Activated T-helper 2 cell treated with anti-CD3 and anti-CD28 coated beads, Interferon-gamma antibody, Interleukin-2, Interleukin-4, amounts not matched to agents 10 μg/mL and 5 μg/mL and 100 μg/mL, durations not matched to agents 14 hours and 24 hours and 36 hours (primary cell): ENCODE results near the gene NIPAL1. TPM values are rescaled to one million over a fixed set of nuclear protein-coding genes. Genes with fewer than 3 reads are reported as not detected.

Experiments
- DNase-seq: peaks from one replicate; pipeline ENCODE4 v3.0.0; 2021; ENCODE audit warnings: low spot score
- H3K27ac Mint-ChIP-seq: one replicate; pipeline ENCODE4 v1.8.0; 2021; ENCODE audit warnings: mixed read lengths
- H3K27me3 Mint-ChIP-seq: one replicate; pipeline ENCODE4 v1.8.0; 2021; ENCODE audit warnings: low read depth, mixed read lengths
- H3K36me3 Mint-ChIP-seq: one replicate; pipeline ENCODE4 v1.8.0; 2021; ENCODE audit warnings: low read depth, mixed read lengths
- H3K4me1 Mint-ChIP-seq: one replicate; pipeline ENCODE4 v1.8.0; 2021; ENCODE audit warnings: low read depth, mixed read lengths
- H3K4me3 Mint-ChIP-seq: one replicate; pipeline ENCODE4 v1.8.0; 2021; ENCODE audit warnings: low read depth, mild to moderate bottlenecking, moderate library complexity, mixed read lengths
- H3K9me3 Mint-ChIP-seq: one replicate; pipeline ENCODE4 v1.8.0; 2021; ENCODE audit warnings: mixed read lengths
- intact Hi-C: fragments of 100-400 bp; cut with micrococcal nuclease; formaldehyde crosslinking; loops from one replicate; pipeline ENCODE4 v1.15.1; 2023
- total RNA-seq: library from RNA; stranded (reverse); gene quantifications from 2 replicates; pipeline ENCODE4 v1.2.3, GENCODE V29; 2022

Gene NIPAL1
- total RNA-seq, 1 donor from 2014 or later: 0.82 TPM

- intact Hi-C loops: no loop called here
- Mint-ChIP-seq H3K27ac (no peak overlapping the region), H3K4me3 (no peak overlapping the region), H3K4me1 (peaks cover 3% of the 10 kb centered on the region), H3K36me3 (no peaks in the 10 kb centered on the region), H3K27me3 (peaks cover 4% of the 10 kb centered on the region), H3K9me3 (no peaks in the 10 kb centered on the region)
- DNase-seq: no peak
Measured at GRCh38 chr4:48074657-48075056, 58.1 kb downstream of the NIPAL1 start.

DNA sequence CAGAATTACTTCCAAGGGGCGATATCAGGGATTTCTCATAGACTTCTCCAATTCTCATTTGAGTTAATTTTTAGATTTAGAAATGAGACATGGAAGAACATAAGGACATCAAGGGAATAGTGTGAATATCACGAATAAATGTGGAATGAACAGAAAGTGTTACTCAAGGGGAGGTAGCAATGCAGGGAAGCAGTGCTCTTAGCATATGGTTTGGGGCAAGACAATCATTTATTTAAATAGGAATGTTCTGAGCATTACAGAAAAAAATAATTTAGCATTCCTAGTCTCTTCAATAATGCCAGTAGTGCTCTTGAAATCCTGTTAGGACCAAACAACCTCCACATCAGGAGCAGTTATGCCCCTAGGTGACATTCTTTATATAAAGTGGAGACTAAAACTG, 61.9 kb downstream of the NIPAL1 start:
- no peaks in the 10 kb centered on the region for H3K9me3 Mint-ChIP-seq
- intact Hi-C loops: no loop called here
- H3K4me3 Mint-ChIP-seq: no peak overlapping the region
- no peak overlapping the region for H3K27ac Mint-ChIP-seq
- H3K36me3 Mint-ChIP-seq: no peaks in the 10 kb centered on the region
- no peak for DNase-seq
- H3K4me1 Mint-ChIP-seq: peaks cover 9% of the 10 kb centered on the region
- H3K27me3 Mint-ChIP-seq: peaks cover 11% of the 10 kb centered on the region

- no peaks in the 10 kb centered on the region for H3K36me3 Mint-ChIP-seq
- peaks cover 11% of the 10 kb centered on the region for H3K27me3 Mint-ChIP-seq
- no peak for DNase-seq
- no peaks in the 10 kb centered on the region for H3K9me3 Mint-ChIP-seq
- no peak overlapping the region for H3K4me3 Mint-ChIP-seq
- intact Hi-C loops: no loop called here
- H3K27ac Mint-ChIP-seq: no peak overlapping the region
- peaks cover 9% of the 10 kb centered on the region for H3K4me1 Mint-ChIP-seq
Measured at GRCh38 chr4:48078862-48079655, 62.5 kb downstream of the NIPAL1 start.

DNA sequence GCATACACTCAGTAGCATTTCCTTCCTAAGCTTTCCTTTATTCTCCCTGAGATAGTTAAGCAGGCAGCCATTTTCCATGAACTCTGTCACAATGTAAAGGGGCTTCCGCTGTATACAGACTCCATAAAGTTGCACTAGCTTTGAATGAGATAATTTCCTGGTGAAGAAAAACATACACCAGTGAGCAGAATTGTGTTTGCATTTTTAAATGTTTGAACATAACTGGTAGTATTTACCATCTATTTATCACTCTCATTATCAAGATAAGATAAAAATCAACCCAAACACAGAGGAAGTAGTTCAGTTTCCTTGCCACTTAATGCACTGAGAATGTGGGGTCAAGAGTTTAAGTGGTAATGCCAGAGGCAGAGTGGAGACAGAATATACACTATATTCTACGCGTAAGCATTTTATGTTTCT, 63.4 kb downstream of the NIPAL1 start:
- no peaks in the 10 kb centered on the region for H3K36me3 Mint-ChIP-seq
- no peak overlapping the region for H3K4me3 Mint-ChIP-seq
- no peak for DNase-seq
- peaks cover 11% of the 10 kb centered on the region for H3K27me3 Mint-ChIP-seq
- intact Hi-C loops: no loop called here
- peaks cover 9% of the 10 kb centered on the region for H3K4me1 Mint-ChIP-seq
- no peak overlapping the region for H3K27ac Mint-ChIP-seq
- H3K9me3 Mint-ChIP-seq: no peaks in the 10 kb centered on the region

DNA sequence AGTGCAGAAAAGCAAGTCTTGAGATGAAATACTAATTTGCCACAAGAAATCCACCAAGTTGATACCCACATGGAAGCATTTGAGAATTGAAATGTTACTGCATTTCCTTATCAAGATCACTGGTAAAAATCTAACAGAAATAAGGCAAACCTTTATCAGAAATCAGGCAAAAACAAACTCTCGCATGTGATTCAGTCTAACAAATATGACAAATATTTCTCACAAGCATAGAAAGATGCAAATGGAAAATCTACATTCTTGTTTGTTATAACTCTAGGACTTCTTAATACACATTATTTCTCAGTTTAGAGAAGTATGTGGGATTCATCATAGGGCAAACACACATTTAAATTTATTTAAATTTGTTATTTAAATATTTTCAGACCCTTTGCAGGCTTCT, 64.6 kb downstream of the NIPAL1 start:
- intact Hi-C loops: no loop called here
- Mint-ChIP-seq H3K9me3 (no peaks in the 10 kb centered on the region), H3K4me3 (no peak overlapping the region), H3K4me1 (peaks cover 9% of the 10 kb centered on the region), H3K36me3 (no peaks in the 10 kb centered on the region), H3K27ac (no peak overlapping the region), H3K27me3 (peaks cover 17% of the 10 kb centered on the region)
- no peak for DNase-seq

DNA sequence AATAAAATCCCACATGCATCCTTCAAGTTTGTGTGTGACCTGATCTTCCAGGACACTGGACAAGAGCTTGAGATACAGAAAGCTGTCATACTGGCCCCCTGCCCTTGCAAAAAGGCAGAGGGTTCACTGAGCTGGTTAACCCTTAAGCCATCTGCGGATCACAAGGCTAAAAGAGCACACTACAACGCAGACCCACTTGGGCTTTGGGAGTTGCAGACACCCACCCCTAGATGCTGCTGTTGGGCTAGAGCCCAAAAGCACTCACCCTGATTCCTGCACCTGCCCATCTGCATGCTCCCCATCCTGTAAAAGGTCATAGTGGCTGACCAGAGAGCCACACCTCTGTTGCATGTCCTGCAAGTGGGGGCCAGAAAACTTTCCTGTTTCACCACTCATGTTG, 66.4 kb downstream of the NIPAL1 start:
- Mint-ChIP-seq H3K36me3 (no peaks in the 10 kb centered on the region), H3K27ac (no peak overlapping the region), H3K4me1 (peaks cover 9% of the 10 kb centered on the region), H3K9me3 (no peaks in the 10 kb centered on the region), H3K4me3 (no peak overlapping the region), H3K27me3 (peaks cover 15% of the 10 kb centered on the region)
- DNase-seq: no peak
- intact Hi-C loops: no loop called here

GRCh38 chr4:48085821-48086589, 69.4 kb downstream of the NIPAL1 start:
- intact Hi-C loops: loop anchor here (2.0 to 5.0 kb wide), 4 partner anchors 69 to 419 kb away; partner anchors contain the start of genes CNGA1 and NIPAL1
- Mint-ChIP-seq H3K27ac (no peak overlapping the region), H3K4me1 (no peaks in the 10 kb centered on the region), H3K36me3 (no peaks in the 10 kb centered on the region), H3K9me3 (no peaks in the 10 kb centered on the region), H3K4me3 (no peak overlapping the region), H3K27me3 (peaks cover 14% of the 10 kb centered on the region)
- DNase-seq: no peak

Other genes with a start within 250 kb of the NIPAL1 start
- gene CORIN, start 178.7 kb upstream of the NIPAL1 start, total RNA-seq: 0.30 and 0.32 TPM in 2 replicates
- gene NFXL1, start 102.2 kb upstream of the NIPAL1 start, total RNA-seq: 11.9 and 13.3 TPM in 2 replicates
- gene CNGA1, start 91 bp upstream of the NIPAL1 start, total RNA-seq: not detected in 2 replicates
- gene TXK, start 117.5 kb downstream of the NIPAL1 start, total RNA-seq: 0.76 and 1.8 TPM in 2 replicates